GM12872 (cell line): Measurements from ENCODE around the gene TMEM74B.

Experiments
- TF ChIP-seq, protein P1 (sequence below): IDR thresholded peaks from 3 replicates; pipeline ENCODE4 v1.5.1; 2011; ENCODE audit warnings: low read depth, mild to moderate bottlenecking, low read length, moderate library complexity; ENCODE audit not compliant: insufficient read depth

TMEM74B gene

DNA sequence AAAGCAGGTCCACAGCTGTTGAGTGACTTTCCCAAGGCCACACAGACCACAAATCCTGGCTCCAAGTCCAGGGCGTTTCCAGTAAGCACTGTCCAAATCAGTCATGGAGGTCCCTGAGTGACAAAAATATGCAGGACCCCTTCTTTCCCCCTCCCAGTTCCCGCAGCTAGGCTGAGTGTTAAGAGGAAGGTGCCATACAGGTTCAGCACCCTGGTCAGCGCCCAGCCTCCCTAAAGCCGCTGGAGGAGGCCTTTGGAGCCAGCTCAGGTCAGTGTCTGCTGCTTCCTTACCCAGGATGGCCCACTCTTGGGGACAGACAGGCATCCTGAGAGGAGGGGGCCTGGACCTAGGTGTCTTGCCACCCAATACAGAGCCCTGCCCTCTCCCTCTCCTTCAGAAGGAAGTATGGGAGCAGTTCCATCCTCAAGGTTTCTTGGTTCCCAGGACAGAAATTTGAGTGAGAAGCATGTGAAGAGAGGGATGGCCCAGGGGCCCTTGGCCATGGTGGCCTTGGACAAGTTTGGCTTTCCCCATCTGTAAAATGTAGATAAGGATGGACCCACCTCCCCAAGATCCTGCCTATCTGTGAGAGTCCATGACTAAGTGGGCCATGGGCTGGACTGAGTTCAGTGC lies 13.2 kb downstream of the TMEM74B start:
- TF ChIP-seq, protein P1, sequence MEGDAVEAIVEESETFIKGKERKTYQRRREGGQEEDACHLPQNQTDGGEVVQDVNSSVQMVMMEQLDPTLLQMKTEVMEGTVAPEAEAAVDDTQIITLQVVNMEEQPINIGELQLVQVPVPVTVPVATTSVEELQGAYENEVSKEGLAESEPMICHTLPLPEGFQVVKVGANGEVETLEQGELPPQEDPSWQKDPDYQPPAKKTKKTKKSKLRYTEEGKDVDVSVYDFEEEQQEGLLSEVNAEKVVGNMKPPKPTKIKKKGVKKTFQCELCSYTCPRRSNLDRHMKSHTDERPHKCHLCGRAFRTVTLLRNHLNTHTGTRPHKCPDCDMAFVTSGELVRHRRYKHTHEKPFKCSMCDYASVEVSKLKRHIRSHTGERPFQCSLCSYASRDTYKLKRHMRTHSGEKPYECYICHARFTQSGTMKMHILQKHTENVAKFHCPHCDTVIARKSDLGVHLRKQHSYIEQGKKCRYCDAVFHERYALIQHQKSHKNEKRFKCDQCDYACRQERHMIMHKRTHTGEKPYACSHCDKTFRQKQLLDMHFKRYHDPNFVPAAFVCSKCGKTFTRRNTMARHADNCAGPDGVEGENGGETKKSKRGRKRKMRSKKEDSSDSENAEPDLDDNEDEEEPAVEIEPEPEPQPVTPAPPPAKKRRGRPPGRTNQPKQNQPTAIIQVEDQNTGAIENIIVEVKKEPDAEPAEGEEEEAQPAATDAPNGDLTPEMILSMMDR, result no peak

DNA sequence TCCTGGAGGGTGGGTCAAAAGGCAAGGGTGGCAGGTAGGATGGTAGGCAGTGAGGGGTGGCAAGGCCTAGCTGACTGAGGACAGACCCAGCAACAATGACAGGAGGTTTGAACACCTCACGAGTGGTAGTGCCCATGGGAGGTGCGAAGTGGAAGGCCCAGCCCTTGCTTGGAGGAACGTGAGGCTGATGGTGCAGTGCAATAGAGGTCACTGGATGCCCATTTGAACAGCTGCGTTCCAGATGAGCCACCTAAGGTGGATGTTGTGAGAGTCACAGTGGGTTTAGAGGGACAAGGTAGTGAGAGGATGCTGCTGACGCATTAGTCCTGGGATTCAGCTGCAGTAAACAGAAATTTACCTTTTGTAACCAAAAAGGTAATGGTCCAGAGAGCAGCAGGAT lies 15.6 kb downstream of the TMEM74B start:
- TF ChIP-seq, protein P1, result no peak

DNA sequence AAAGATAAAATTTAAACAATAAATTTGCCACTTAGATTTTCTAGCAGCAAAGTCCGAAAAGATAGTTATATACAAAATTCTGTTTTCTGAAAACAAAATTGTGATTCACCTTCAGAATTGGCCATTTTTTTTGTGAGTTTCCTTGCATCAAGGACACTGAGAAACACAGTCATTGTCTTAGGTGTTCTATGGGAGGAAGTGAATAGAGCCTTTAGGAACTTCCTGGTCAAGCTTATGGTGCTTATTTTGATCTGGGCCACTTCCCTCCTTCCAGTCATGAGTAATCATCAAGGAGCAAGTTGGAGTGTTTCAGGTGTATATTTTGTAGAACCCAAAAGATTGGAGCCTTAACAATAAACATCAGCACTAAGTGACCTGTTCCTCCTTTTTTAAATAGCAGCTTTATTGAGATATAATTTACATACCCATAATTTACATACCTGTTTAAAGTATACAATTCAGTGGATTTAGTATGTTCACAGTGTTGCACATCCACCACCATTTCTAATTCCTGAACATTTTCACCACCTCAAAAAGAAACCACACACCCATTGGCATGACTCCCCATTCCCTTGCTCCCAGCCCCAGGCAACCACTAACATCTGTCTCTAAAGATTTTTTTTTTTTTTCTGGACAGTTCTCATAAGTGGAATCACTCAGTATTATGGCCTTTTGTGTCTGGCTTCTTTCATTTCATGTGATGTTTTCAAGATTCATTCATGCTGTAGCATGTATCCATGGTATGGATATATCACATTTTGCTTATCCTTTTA lies 17.6 kb downstream of the TMEM74B start:
- TF ChIP-seq, protein P1, result no peak

DNA sequence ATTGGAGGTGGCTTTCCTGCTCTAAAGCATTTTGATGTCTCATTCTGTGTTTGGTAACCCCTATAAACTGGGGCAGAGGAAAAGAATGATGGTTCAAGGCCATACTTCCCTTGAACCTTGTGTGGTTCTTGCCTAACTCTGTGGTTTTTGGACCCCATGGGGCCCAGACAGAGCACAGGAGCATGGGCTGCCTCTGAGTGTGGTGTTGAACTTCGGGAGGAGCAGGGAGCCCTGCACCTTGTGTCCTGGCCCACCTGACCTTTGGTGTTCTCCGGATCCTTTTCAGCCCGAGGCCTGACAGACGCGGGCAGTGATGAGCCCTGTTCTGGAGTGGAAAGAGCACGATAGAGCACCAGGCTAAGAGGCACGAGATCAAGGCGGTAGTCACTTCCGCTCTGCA lies 18.8 kb downstream of the TMEM74B start:
- TF ChIP-seq, protein P1, result no peak

DNA sequence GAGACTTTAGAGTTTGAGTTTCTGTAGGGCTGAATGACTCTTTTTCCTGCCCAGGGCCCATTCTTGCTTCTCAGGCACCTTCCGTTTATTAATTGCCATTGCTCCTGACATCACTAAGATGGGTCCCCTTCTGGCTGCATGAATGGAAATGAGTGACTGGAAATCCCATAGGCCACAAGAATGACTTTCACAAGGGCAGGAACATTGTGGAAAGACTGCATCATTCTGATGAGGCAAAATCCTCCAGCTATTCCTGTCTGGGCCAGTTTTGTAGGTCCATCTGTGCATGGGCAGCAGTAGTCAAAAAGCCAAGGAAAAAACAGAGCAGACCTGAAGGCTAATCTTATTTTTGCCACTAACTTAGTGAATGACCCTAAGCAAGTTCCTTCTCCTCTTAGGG lies 19.3 kb downstream of the TMEM74B start:
- TF ChIP-seq, protein P1, result no peak

DNA sequence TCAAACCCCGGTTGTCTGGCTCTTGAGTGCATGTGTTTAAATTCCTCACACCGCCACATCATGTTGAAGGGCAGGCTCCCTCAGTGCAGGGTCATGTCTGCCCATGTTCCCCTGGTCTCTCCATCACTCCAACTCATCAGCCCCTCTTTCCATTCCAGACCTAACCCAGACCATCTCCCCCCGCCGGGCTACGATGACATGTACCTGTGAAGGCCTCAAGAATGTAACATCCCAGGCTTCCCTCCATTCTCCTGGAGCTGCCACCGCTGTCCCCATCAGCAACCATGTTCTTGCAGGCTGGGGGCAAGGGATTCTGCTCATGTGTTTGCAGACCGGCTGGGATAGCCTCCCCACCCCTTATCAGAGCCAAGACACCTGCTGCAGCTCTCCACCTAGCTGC lies 19.9 kb downstream of the TMEM74B start:
- TF ChIP-seq, protein P1, result no peak

DNA sequence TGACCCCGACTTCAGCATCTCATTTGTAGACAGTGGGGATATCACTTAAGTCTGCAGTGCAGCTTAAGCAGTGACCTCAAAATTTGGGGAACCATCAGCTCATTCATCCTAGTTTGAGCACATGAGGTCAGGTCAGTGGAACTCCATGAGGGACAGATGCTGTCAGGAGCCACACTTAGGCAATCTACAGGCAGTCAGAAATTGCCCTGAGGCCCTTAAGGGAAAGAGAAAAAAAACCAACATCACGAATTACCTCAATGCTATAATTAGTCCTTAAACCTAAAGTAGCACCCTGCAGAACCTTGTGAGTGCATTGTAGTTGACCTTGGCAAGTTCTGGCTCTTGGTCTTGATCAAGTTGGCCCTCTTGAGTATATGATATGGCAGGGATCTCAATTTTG lies 21.1 kb downstream of the TMEM74B start:
- TF ChIP-seq, protein P1, result no peak
